COLO668 (cell line): Measurements from ENCODE around the gene ANKRD31.

Source experiments
- DNase-seq: peaks from one replicate; lab custom pipeline; 2025; ENCODE audit not compliant: unreplicated experiment; lab: John Stamatoyannopoulos, UW

The ANKRD31 gene

GRCh38 chr5:75071100-75071499 lies 165.6 kb downstream of the ANKRD31 start:
- DNase-seq: no peak

- no peak for DNase-seq
Measured at GRCh38 chr5:75067434-75067833, 169.2 kb downstream of the ANKRD31 start.

DNA sequence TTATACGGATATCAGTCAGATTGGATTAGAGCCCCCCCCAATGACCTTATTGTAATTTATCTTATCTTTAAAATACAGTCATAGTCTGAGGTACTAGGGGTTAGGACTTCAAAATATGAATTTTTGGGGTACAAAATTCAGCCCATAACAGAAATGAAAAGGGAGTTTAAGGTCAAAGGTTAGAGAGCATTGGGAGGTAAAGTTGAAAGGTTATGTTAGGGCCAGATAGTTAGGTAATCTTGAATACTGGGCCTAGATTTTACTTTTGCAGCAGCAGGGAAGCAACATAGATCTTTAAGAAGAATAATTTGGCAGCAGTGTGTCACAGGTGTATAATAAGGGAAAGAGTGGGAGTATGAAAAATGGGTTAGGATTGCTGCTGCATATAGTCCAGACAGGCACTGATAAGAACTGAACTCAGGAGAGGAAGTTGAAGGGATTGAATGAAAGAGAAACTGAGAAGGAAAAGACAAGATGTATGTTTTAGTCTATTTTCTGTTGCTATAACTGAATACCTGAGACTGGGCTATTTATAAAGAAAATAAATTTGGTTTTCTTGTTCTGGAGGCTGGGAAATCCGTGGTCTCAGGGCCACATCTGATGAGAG lies 173.7 kb downstream of the ANKRD31 start:
- DNase-seq: no peak

DNA sequence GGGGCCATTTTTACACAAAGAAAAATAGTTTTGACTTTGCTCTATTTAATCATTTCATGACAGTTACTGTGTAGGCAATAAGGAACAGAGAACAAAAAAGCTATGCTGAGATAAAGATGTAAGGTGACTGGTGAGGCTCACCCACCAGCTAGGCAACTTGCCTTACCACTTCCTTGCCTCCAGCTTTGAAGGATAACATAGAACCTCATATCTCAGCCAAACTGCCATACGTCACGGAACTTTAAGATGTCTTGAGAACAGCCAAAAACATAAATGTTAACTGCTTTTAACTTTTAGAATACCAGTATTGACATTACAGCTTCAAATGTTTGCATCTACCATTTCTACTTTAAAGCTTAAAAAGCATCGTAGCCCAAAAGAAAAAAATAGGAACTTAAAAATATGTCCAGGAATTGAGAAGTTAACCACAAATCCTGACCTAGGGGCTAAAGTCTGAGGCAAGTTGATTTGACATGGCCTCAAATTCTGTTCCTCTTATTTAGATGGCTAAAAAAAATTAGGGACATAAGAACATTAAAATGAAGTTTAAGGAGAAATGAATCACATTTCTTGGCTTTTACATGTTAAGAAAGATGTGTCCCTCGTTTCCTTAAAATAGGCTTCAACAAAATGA lies 176.6 kb downstream of the ANKRD31 start:
- DNase-seq: no peak

DNA sequence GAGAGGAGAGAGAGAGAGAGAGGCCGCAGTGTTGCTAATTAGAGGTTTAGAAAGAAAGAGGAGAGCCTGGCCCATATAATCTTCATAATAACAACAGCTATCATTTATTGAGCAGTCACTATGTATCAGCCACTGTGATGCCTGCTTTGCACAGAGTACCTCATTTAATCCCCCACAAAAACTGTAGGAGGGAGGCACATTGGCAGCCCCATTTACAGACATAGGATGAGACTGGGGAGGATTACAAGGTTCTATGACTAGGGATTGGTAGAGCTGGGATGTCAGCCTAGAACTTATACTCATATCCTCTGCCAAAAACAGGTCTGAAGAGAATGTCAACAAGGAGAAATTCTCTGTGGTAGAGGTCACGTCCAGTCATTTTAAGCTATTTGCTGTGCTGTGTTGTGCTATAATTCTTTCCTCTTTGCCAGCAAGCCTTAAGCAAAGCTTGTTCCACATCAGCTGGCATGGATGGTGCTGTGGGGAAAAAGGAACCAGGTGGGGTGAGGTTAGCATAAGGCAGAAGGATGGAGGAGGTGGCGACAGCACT lies 177.6 kb downstream of the ANKRD31 start:
- no peak for DNase-seq

DNA sequence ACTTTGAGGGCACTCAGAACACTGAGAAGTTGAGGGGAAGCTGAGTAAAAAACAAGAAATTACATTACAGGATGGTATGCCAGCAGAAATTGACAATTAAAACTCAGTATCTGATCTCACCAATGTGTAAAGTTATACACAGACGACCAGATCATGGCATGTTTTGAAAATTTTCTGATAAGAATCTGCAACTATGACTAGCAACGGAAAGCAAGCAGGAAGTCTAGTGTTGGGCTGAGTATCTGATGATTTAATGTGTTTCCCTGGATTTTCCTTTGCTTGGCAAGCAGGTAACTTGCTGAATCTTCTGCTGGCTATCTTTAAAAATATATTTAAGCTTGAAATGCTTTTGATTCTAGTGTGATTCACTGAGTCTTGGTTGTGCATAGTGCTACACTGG lies 179.1 kb downstream of the ANKRD31 start:
- DNase-seq: no peak

DNA sequence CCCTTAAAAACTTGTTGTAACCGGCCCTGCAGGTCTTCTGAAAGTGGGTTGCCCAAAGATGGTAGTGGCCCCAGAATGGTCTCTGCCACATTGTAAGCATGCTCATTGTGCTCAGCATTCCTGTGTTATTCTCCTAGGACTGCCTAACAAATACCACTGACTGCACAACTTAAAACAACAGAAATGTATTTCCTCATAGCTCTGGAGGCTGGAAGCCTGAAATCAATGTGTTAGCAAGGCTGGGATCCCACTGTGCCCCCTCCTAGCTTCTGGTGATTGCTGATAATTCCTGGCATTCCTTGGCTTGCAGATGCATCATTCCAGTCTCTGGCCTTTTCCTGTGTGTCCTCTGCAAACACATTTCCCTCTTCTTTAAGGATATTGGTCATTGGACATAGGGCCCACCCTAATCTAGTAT lies 180.9 kb downstream of the ANKRD31 start:
- DNase-seq: no peak

DNA sequence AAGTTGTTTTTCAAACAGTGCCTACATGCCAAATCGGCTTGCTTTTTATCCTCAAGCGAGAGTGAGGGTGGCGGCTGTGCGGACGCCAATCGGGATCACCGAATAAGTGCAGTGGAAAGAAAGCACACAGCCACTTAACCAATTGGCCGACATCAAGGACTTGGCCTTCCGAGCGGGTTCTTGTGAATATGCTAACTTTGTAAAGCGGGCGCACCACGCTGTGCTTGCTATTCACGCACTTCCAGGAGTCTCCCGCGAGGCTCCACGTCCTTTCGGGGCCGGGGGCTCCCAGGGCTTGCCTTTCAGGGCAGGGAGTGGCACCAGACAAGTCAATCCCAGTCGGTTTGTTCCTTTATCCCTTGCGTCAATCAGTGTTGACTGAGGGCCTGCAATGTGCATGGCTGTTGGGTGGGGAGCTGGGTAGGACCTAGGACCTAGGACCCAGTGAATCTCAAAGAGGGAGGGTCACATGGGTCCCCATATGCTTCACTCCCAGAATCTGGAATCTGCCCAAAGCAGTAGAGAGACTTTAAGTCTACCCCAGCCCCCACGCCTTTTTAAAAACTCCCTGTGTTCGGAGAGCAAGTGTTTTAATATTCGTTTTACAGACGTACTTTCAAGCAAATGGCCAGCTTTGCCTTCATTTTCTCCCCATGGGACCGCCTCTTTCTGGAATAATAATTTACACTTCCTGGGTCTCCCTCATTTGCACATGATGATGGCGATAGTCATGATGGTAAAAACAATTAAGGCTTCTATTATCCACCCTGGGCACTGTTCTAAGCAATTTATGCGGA lies 182.3 kb downstream of the ANKRD31 start:
- DNase-seq: no peak

- DNase-seq: peak; percentile 57
Measured at GRCh38 chr5:75053304-75054133, 183.2 kb downstream of the ANKRD31 start.

GRCh38 chr5:75053054-75053303 lies 183.7 kb downstream of the ANKRD31 start:
- no peak for DNase-seq

- peak; percentile 57 for DNase-seq
Measured at GRCh38 chr5:75052192-75053053, 184.3 kb downstream of the ANKRD31 start, which contains the start of gene GCNT4. Gene GCNT4, minus strand, starts transcription at chr5:75052558. Its CDS starts 22,521 bp downstream, at chr5:75030037.

GRCh38 chr5:75051217-75051751 lies 185.4 kb downstream of the ANKRD31 start:
- DNase-seq: peak; percentile 5

GRCh38 chr5:75050415-75050814 lies 186.3 kb downstream of the ANKRD31 start:
- DNase-seq: no peak

DNA sequence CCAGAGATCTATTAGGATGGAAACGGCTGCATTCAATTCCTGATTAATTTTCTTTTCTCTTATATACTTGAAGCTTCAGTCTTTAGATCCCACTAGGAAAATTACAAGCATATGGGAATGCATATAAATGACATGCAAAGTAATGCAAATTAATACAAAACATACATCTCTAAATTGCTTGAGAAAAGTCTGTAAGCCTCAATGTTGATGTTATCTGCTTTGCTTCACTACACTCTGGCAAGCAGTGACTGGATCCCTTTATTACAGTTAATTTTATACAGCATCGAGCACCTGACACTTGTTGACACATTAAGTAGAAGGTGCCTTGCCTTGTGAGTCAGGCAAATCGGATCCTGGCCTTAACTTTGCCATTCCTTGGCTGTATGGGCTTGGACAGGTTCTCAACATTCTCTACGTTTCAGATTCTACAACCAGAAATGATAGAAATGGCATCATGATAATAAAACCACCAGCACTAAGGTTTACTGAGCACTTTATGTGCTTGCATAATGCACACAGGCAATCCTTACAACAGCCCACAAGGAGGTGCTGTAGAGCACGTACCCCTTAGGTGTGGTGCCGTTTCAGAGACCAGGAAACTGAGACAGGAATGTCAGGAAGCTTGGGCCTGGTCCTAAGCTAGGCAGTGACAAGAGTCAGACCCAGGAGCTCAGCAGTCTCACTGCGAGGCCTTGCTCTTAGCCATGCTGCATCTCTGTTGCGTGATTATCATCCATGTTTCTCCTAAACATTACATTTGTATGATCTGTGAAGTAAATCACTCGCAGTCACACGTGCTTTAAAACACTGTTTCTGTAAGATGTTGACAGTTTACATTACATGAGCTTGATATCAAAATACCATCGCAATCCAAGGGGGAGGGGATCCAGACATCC lies 187.0 kb downstream of the ANKRD31 start:
- DNase-seq: peak; percentile 51

GRCh38 chr5:75048457-75048953 lies 188.2 kb downstream of the ANKRD31 start:
- DNase-seq: no peak

- no peak for DNase-seq
Measured at GRCh38 chr5:75047356-75047755, 189.3 kb downstream of the ANKRD31 start.

- no peak for DNase-seq
Measured at GRCh38 chr5:75046366-75047142, 190.1 kb downstream of the ANKRD31 start.

DNA sequence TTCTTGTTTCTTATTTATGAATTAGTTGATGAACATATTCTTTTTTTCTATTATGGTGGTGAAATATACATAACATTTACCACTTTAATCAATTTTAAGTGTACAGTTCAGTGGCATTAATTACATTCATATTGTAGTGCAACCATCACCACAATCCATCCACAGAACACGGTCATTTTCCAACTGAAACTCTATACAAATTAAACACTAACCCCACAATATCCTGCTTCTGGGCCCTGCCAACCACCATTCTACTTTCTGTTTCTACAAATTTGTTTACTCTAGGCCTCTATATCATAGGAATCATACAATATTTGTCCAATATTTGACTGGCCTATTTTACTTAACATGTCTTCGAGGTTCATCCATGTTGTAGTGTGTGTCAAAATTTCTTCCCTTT lies 191.6 kb downstream of the ANKRD31 start:
- no peak for DNase-seq
